HG03575 (cell line): ENCODE data around the gene HIVEP3.

Experiments
- ATAC-seq: cut with Tn5 transposase; IDR thresholded peaks from one replicate; pipeline ENCODE4 v1.9.1; 2021; ENCODE audit not compliant: unreplicated experiment, insufficient number of reproducible peaks, low FRiP score; ENCODE audit errors: extremely low read depth

The HIVEP3 gene

GRCh38 chr1:41609166-41609883 is 309.4 kb downstream of the HIVEP3 start:
- ATAC-seq, result no peak

- ATAC-seq, result no peak
Observed at GRCh38 chr1:41608211-41608610, 310.5 kb downstream of the HIVEP3 start.

GRCh38 chr1:41607808-41608207 is 310.9 kb downstream of the HIVEP3 start:
- no peak for ATAC-seq

- no peak for ATAC-seq
Observed at GRCh38 chr1:41599912-41600311, 318.8 kb downstream of the HIVEP3 start.

GRCh38 chr1:41598325-41598724 is 320.4 kb downstream of the HIVEP3 start:
- no peak for ATAC-seq

- no peak for ATAC-seq
Observed at GRCh38 chr1:41592451-41593125, 326.1 kb downstream of the HIVEP3 start.

GRCh38 chr1:41591891-41592290 is 326.8 kb downstream of the HIVEP3 start:
- no peak for ATAC-seq

GRCh38 chr1:41590331-41590730 is 328.4 kb downstream of the HIVEP3 start:
- ATAC-seq, result no peak

- no peak for ATAC-seq
Observed at GRCh38 chr1:41589395-41589794, 329.3 kb downstream of the HIVEP3 start.

- ATAC-seq, result no peak
Observed at GRCh38 chr1:41588334-41588875, 330.3 kb downstream of the HIVEP3 start.

GRCh38 chr1:41587791-41588190 is 330.9 kb downstream of the HIVEP3 start:
- no peak for ATAC-seq

- ATAC-seq, result no peak
Observed at GRCh38 chr1:41586230-41586629, 332.5 kb downstream of the HIVEP3 start.

GRCh38 chr1:41583658-41584547 is 334.8 kb downstream of the HIVEP3 start:
- ATAC-seq, result no peak

- ATAC-seq, result no peak
Observed at GRCh38 chr1:41582851-41583657, 335.7 kb downstream of the HIVEP3 start.

GRCh38 chr1:41582351-41582750 is 336.4 kb downstream of the HIVEP3 start:
- ATAC-seq, result no peak

GRCh38 chr1:41582004-41582325 is 336.8 kb downstream of the HIVEP3 start:
- ATAC-seq, result no peak

GRCh38 chr1:41581216-41582003 is 337.3 kb downstream of the HIVEP3 start:
- no peak for ATAC-seq

- ATAC-seq, result no peak
Observed at GRCh38 chr1:41580520-41581172, 338.1 kb downstream of the HIVEP3 start.
